ENCODE measurements around the gene MON2. TPM values are rescaled to one million over a fixed set of nuclear protein-coding genes. Genes with fewer than 3 reads are reported as not detected.

MON2 gene
- total RNA-seq, 1 donor from 2014 or later: 15.9 TPM

DNA sequence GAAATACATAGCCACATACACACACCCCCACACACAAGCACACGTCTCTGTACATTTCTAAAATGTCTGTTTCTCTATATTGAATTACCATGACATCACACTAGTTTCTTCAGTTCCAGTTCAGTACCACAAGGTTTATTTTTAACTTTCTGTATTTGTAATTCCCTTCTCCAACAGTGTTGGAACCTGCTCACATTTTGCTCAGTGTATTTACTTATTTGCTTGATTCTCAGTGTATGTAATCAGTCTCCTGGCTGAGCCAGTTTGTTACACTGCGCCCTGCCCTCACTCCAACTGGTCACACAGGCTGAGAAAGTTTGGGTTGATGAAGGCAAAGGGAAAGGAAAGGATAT lies 67.1 kb downstream of the MON2 start:
- DNase-seq (ENCODE audit: low read depth): no peak
- no peak overlapping the region for H3K4me3 ChIP-seq (ENCODE audit: low read depth, low read length)
- TF ChIP-seq, protein P1, sequence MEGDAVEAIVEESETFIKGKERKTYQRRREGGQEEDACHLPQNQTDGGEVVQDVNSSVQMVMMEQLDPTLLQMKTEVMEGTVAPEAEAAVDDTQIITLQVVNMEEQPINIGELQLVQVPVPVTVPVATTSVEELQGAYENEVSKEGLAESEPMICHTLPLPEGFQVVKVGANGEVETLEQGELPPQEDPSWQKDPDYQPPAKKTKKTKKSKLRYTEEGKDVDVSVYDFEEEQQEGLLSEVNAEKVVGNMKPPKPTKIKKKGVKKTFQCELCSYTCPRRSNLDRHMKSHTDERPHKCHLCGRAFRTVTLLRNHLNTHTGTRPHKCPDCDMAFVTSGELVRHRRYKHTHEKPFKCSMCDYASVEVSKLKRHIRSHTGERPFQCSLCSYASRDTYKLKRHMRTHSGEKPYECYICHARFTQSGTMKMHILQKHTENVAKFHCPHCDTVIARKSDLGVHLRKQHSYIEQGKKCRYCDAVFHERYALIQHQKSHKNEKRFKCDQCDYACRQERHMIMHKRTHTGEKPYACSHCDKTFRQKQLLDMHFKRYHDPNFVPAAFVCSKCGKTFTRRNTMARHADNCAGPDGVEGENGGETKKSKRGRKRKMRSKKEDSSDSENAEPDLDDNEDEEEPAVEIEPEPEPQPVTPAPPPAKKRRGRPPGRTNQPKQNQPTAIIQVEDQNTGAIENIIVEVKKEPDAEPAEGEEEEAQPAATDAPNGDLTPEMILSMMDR (conservative IDR thresholded peaks at IDR 0.05; ENCODE audit: low read depth, low read length): no peak

- DNase-seq (ENCODE audit: low read depth): no peak
- H3K4me3 ChIP-seq (ENCODE audit: low read depth, low read length): no peak overlapping the region
- TF ChIP-seq, protein P1 (conservative IDR thresholded peaks at IDR 0.05; ENCODE audit: low read depth, low read length): no peak
Measured at GRCh38 chr12:62536546-62536945, 69.9 kb downstream of the MON2 start.

- no peak overlapping the region for H3K4me3 ChIP-seq (ENCODE audit: low read depth, low read length)
- TF ChIP-seq, protein P1 (conservative IDR thresholded peaks at IDR 0.05; ENCODE audit: low read depth, low read length): no peak
- DNase-seq (ENCODE audit: low read depth): no peak
Measured at GRCh38 chr12:62537551-62537950, 70.9 kb downstream of the MON2 start.

DNA sequence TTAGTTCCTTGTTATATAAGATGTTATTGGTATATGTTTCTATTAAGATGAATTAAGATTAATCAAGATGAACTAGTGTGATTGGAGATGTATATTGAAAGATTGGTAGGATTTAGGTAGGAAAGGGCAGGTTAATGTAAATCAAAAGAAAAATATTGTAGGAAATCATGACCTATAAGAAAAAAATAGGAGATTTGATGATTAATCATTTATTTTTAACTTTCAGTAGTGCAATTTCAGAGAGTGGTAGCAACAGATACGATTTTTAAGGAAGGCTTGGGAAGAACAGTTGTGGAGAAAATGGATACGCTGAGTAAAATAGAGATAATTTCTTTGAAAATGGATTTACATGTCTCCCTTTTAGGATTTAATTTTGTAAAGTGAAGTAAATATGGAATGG lies 73.7 kb downstream of the MON2 start:
- no peak for DNase-seq (ENCODE audit: low read depth)
- TF ChIP-seq, protein P1 (conservative IDR thresholded peaks at IDR 0.05; ENCODE audit: low read depth, low read length): no peak
- H3K4me3 ChIP-seq (ENCODE audit: low read depth, low read length): no peak overlapping the region

- TF ChIP-seq, protein P1 (conservative IDR thresholded peaks at IDR 0.05; ENCODE audit: low read depth, low read length): no peak
- H3K4me3 ChIP-seq (ENCODE audit: low read depth, low read length): no peak overlapping the region
- no peak for DNase-seq (ENCODE audit: low read depth)
Measured at GRCh38 chr12:62542814-62543213, 76.2 kb downstream of the MON2 start.

- no peak overlapping the region for H3K4me3 ChIP-seq (ENCODE audit: low read depth, low read length)
- DNase-seq (ENCODE audit: low read depth): no peak
- TF ChIP-seq, protein P1 (conservative IDR thresholded peaks at IDR 0.05; ENCODE audit: low read depth, low read length): no peak
Measured at GRCh38 chr12:62543324-62543723, 76.7 kb downstream of the MON2 start.

DNA sequence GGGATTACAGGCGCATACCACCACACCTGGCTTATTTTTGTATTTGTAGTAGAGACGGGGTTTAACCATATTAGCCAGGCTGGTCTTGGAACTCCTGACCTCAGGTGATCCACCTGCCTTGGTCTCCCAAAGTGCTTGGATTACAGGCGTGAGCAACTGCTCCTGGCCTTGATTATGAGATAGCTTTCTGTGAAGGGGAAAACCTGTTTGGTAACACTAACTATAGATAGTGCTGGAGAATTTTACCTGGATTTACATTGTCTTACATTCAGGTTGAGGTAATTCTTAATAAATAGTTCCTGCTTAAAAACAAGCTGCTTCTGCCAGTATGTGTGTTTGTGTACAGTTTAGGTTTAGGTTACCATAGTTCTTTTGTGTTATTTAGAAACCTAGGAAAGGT lies 77.1 kb downstream of the MON2 start:
- no peak overlapping the region for H3K4me3 ChIP-seq (ENCODE audit: low read depth, low read length)
- DNase-seq (ENCODE audit: low read depth): no peak
- TF ChIP-seq, protein P1 (conservative IDR thresholded peaks at IDR 0.05; ENCODE audit: low read depth, low read length): no peak

Data from epithelial cell of proximal tubule (primary cell).